Activated CD4-positive, alpha-beta T cell treated with anti-CD3 and anti-CD28 coated beads, Interleukin-2, amount 50 U/mL, for 24 hours (primary cell): ENCODE results near the gene GUCY2F.
A peak's percentile ranks its signal among the peaks of the same experiment; 100 is the strongest.

ENCODE experiments used
- DNase-seq, 2 donors: peaks; one replicate each; pipeline ENCODE4 v3.0.0-alpha.2; 2020; ENCODE audit warnings: low read depth in 1 of 2, low spot score in 1 of 2

Gene GUCY2F

GRCh38 chrX:109481986-109482385 lies at the start of gene GUCY2F:
Gene GUCY2F, minus strand, starts transcription at chrX:109482086. Its CDS starts 6,150 bp downstream, at chrX:109475936.
- DNase-seq: no peak

GRCh38 chrX:109519001-109519400 lies 37.1 kb upstream of the GUCY2F start:
- DNase-seq: no peak

- DNase-seq: no peak
Observed at GRCh38 chrX:109511113-109511512, 29.2 kb upstream of the GUCY2F start.

GRCh38 chrX:109508915-109509314 lies 27.0 kb upstream of the GUCY2F start:
- no peak for DNase-seq

GRCh38 chrX:109501176-109501575 lies 19.3 kb upstream of the GUCY2F start:
- DNase-seq: no peak

- DNase-seq: no peak
Observed at GRCh38 chrX:109498434-109498833, 16.5 kb upstream of the GUCY2F start.

- no peak for DNase-seq
Observed at GRCh38 chrX:109489174-109489573, 7.3 kb upstream of the GUCY2F start.

GRCh38 chrX:109487640-109488039 lies 5.8 kb upstream of the GUCY2F start:
- DNase-seq: no peak

GRCh38 chrX:109485470-109486340 lies 3.8 kb upstream of the GUCY2F start:
- peak; percentile 13 to 43 for DNase-seq

GRCh38 chrX:109484886-109485285 lies 3.0 kb upstream of the GUCY2F start:
- no peak for DNase-seq

- no peak for DNase-seq
Observed at GRCh38 chrX:109475174-109475891, 6.6 kb downstream of the GUCY2F start.

GRCh38 chrX:109472939-109473735 lies 8.7 kb downstream of the GUCY2F start:
- DNase-seq: no peak

GRCh38 chrX:109464231-109464630 lies 17.7 kb downstream of the GUCY2F start:
- no peak for DNase-seq

GRCh38 chrX:109463784-109464183 lies 18.1 kb downstream of the GUCY2F start:
- no peak for DNase-seq

GRCh38 chrX:109448282-109448938 lies 33.5 kb downstream of the GUCY2F start:
- no peak for DNase-seq

- DNase-seq: no peak
Observed at GRCh38 chrX:109441266-109441665, 40.6 kb downstream of the GUCY2F start.

- no peak for DNase-seq
Observed at GRCh38 chrX:109440475-109440874, 41.4 kb downstream of the GUCY2F start.

GRCh38 chrX:109409181-109409580 lies 72.7 kb downstream of the GUCY2F start:
- DNase-seq: no peak

GRCh38 chrX:109403922-109404321 lies 78.0 kb downstream of the GUCY2F start:
- no peak for DNase-seq

GRCh38 chrX:109399831-109400230 lies 82.1 kb downstream of the GUCY2F start:
- no peak for DNase-seq

GRCh38 chrX:109398833-109399232 lies 83.1 kb downstream of the GUCY2F start:
- DNase-seq: no peak
